Smooth muscle cell of the brain vasculature (primary cell): ENCODE data around the gene COMMD1.

Experiments
- DNase-seq: peaks from one replicate; pipeline ENCODE4 v3.0.0-alpha.2; 2012; ENCODE audit warnings: low read depth, low spot score

The COMMD1 gene

GRCh38 chr2:62178741-62179271, 273.3 kb downstream of the COMMD1 start:
- no peak for DNase-seq

DNA sequence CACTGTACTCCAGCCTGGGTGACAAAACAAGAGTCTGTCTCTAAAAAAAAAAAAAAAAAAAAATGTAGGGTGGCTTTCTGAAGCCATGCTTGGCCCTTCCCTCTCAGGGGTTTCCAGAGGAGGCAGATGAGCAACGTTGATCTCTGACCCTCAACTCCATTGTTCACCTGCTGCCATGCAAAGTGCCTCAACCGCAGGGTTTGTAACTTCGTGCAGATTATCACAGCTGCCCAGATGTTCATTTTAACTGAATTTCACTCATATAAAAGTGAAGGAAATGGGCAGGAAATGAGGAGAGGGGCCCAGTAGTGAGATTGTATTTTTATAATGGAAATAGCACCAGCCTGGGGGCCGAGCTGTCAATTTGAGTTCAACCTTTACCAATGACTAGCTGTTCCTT, 275.5 kb downstream of the COMMD1 start:
- DNase-seq: no peak

DNA sequence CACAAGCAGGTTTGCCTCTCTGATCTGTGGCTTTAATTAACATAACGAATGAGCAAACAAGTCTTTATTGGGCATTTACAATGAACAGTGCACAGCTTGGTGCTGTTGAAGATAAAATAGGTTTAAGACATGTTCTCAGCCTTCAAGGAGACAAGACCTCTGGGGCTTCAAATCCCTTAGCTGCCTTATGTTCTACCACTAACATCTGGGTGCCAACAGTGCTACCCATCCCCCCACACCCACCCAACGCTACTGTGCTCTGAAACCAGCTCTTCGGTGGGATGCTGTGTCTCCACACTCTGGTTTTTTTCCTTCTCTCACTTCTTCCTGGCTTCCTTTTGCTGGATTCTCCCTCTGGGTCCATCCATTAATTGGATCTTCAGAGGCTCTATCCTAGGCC, 276.4 kb downstream of the COMMD1 start:
- DNase-seq: no peak

DNA sequence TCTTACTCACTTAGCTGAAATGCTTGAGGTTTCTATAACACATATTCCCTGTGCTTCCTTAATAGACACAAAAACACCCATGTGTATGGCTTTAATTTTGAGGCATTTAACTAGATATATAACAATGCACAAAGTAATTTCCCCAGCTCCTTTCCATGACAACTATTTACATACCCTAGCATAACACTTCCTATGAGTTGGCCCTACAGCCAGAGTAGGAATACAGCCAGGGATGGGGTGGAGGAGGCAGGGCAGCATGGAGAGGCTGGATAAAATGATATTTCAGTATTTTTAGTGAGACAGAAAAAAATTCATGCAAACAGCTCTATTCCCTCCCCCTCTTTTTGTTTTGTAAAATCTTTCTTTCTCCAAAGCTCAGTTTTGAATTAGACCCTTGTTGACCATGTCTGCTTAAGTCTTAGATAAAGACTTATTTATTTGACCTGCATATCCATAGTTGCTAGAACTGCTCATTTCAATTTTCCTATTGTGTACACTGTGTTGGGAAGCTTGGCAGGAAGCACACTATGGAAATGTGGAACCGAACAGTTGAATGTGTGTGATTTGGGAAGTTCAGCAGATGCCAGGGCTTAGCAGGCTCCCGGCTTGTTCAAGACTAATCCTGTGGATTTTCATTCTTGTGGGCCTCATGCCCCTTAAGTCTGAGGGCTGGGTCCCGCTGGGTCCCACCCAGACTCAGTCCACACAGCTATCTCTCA, 279.2 kb downstream of the COMMD1 start:
- no peak for DNase-seq
